Measurements from ENCODE around the gene DSCAML1. TPM values are rescaled to one million over a fixed set of nuclear protein-coding genes. Genes with fewer than 3 reads are reported as not detected.

Gene DSCAML1
- total and polyA plus RNA-seq, 4 donors, result 0.18 to 1.5 (median 1.1) TPM

DNA sequence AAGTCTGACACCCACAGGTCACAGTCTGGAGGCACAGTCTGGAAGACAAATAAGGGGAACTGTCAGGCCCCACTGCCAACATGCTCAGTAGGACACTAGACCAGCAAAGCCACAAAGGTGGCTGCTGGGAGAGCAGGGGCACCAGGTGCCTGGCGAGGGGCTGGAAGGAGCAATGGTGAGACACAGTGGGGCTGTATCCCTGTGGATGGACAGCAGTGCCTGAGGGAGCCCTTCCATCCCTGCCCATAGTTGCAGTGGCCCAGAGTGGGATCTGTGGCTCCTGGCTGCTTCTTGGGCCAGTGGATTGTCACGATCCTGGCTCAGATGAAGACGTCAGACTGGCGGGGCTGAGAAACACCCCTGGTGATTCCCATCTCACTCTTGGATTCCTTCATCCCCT, 154.6 kb downstream of the DSCAML1 start:
- DNase-seq (no peak), ATAC-seq (ENCODE audit: insufficient read depth, low FRiP score) (no peak)
- WGBS, 2 donors, result 85 to 98% methylated on average over 4 of the region's 4 CpGs
- TF ChIP-seq, protein P1, sequence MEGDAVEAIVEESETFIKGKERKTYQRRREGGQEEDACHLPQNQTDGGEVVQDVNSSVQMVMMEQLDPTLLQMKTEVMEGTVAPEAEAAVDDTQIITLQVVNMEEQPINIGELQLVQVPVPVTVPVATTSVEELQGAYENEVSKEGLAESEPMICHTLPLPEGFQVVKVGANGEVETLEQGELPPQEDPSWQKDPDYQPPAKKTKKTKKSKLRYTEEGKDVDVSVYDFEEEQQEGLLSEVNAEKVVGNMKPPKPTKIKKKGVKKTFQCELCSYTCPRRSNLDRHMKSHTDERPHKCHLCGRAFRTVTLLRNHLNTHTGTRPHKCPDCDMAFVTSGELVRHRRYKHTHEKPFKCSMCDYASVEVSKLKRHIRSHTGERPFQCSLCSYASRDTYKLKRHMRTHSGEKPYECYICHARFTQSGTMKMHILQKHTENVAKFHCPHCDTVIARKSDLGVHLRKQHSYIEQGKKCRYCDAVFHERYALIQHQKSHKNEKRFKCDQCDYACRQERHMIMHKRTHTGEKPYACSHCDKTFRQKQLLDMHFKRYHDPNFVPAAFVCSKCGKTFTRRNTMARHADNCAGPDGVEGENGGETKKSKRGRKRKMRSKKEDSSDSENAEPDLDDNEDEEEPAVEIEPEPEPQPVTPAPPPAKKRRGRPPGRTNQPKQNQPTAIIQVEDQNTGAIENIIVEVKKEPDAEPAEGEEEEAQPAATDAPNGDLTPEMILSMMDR (IDR thresholded peaks at IDR 0.05; ENCODE audit: control extremely low read depth, extremely low read depth), result no peak
- Histone ChIP-seq H3K4me1 (ENCODE audit: control insufficient read depth in 5 of 5, insufficient read depth in 5 of 5, low read length in 5 of 5) (no peaks in the 10 kb centered on the region), H3K9me3 (ENCODE audit: control insufficient read depth in 4 of 4, insufficient read depth in 3 of 4, low read length in 3 of 4) (no peaks in the 10 kb centered on the region), H3K4me3 (no peak overlapping the region), H3K36me3 (ENCODE audit: control insufficient read depth in 4 of 4, insufficient read depth in 4 of 4, low read length in 4 of 4) (no peaks in the 10 kb centered on the region), H3K27me3 (ENCODE audit: control insufficient read depth in 3 of 3, insufficient read depth in 3 of 3, low read length in 2 of 3) (peaks cover 0 to 39% (median 12%) of the 10 kb centered on the region in 3 donors), H3K9ac (ENCODE audit: insufficient read depth in 1 of 2, low read length in 2 of 2) (no peak overlapping the region), H3K27ac (ENCODE audit: low read depth in 1 of 2, low read length in 1 of 2) (no peak overlapping the region)

DNA sequence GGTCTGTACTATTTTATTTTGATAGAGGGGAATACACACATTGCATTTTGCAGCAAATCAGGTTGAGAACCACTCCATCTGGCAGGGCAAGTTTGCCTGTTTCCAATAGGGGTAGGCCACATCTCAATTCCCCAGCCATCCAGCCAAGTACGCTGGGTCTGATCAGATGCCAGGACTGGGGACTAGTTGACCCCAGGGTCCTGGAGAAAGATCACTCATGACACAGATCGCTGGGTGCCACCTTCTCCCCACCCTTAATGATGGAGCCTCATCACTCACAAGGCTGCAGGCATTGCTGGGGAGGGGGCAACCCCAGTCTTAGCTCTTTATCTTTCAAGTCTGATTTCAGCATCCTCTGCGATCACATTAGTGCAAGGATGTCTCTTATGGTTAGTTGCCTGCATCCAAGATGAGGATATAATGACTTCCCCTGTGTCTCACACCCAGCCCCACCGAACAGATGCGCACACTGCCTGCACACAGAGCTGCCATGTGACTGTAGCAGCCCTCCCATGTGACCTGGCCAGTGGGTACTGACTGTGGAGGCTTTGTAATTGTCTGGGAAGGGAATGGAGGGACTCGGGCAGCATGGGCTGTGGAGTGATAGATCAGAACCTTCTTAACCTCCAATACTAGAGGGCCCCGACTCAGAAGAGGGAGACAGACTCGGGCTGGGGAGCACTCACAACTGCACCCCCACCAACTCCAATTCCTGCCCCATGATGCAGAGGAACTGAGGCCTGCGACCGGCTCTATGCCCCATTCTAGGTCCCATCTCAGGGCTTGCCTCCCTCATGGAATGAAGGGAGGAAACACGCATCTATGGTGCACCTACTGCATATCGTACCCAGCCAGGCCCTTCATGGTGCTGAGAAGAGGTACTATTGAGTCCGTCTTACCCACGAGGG, 155.8 kb downstream of the DSCAML1 start:
- Histone ChIP-seq H3K27me3 (ENCODE audit: control insufficient read depth in 3 of 3, insufficient read depth in 3 of 3, low read length in 2 of 3) (peaks cover 0 to 36% (median 12%) of the 10 kb centered on the region in 3 donors), H3K4me3 (no peak overlapping the region), H3K4me1 (ENCODE audit: control insufficient read depth in 5 of 5, insufficient read depth in 5 of 5, low read length in 5 of 5) (no peaks in the 10 kb centered on the region), H3K9me3 (ENCODE audit: control insufficient read depth in 4 of 4, insufficient read depth in 3 of 4, low read length in 3 of 4) (no peaks in the 10 kb centered on the region), H3K9ac (ENCODE audit: insufficient read depth in 1 of 2, low read length in 2 of 2) (no peak overlapping the region), H3K36me3 (ENCODE audit: control insufficient read depth in 4 of 4, insufficient read depth in 4 of 4, low read length in 4 of 4) (no peaks in the 10 kb centered on the region), H3K27ac (ENCODE audit: low read depth in 1 of 2, low read length in 1 of 2) (no peak overlapping the region)
- ATAC-seq (ENCODE audit: insufficient read depth, low FRiP score) (no peak), DNase-seq (peak in 1 of 3 donors; percentile 2)
- TF ChIP-seq, protein P1 (IDR thresholded peaks at IDR 0.05; ENCODE audit: control extremely low read depth, extremely low read depth), result no peak
- 89% methylated on average over 14 of the region's 14 CpGs for WGBS, 2 donors

DNA sequence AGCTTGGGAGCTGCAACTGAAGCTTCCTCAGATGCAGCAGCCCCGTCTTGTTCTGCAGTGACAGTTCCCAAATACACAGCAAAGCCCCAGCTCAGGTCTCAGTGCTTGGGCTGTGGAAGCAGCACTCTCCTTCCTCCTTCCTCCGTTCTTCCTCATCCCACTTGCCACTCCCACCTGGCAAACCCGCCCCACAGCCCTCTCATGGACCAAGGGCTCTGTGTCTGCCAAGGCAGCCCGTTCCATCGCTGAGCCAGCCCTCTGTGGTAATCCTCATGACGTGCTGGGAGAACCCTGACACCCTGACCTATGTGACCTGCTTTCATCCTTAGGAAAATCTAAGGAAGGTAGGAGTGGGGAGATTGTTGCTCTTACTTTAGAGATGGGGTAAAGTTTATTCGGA, 157.0 kb downstream of the DSCAML1 start:
- TF ChIP-seq, protein P1 (IDR thresholded peaks at IDR 0.05; ENCODE audit: control extremely low read depth, extremely low read depth), result no peak
- DNase-seq, result no peak
- ATAC-seq (ENCODE audit: insufficient read depth, low FRiP score), result no peak
- WGBS, 2 donors, result 80 to 85% methylated on average over 7 of the region's 7 CpGs
- H3K4me1 ChIP-seq (ENCODE audit: control insufficient read depth in 5 of 5, insufficient read depth in 5 of 5, low read length in 5 of 5), result no peaks in the 10 kb centered on the region
- no peak overlapping the region for H3K4me3 ChIP-seq
- H3K27ac ChIP-seq (ENCODE audit: low read depth in 1 of 2, low read length in 1 of 2), result no peak overlapping the region
- no peak overlapping the region for H3K9ac ChIP-seq (ENCODE audit: insufficient read depth in 1 of 2, low read length in 2 of 2)
- H3K36me3 ChIP-seq (ENCODE audit: control insufficient read depth in 4 of 4, insufficient read depth in 4 of 4, low read length in 4 of 4), result no peaks in the 10 kb centered on the region
- peaks cover 0 to 40% (median 9%) of the 10 kb centered on the region in 3 donors for H3K27me3 ChIP-seq (ENCODE audit: control insufficient read depth in 3 of 3, insufficient read depth in 3 of 3, low read length in 2 of 3)
- H3K9me3 ChIP-seq (ENCODE audit: control insufficient read depth in 4 of 4, insufficient read depth in 3 of 4, low read length in 3 of 4), result no peaks in the 10 kb centered on the region
